OCI-LY1 (cell line): ENCODE results near the gene OR6B2.
A peak's percentile ranks its signal among the peaks of the same experiment; 100 is the strongest.

Source experiments
- H2AFZ ChIP-seq: fragments of 200-600 bp; sonication (generic), shearing (Covaris generic); 2 replicates; pipeline ENCODE4 v1.6.0; 2014; ENCODE audit warnings: antibody characterized with exemption, mild to moderate bottlenecking, low read length
- H3F3A ChIP-seq: fragments of 200-600 bp; sonication (generic), shearing (Covaris generic); 2 replicates; pipeline ENCODE4 v1.6.0; 2014; ENCODE audit warnings: mild to moderate bottlenecking, antibody characterized with exemption, low read length, moderate library complexity; ENCODE audit not compliant: insufficient read depth
- H3K27ac ChIP-seq: fragments of 200-600 bp; sonication (generic); 2 replicates; pipeline ENCODE4 v1.5.1; 2014; ENCODE audit warnings: low read length, mixed run types, mild to moderate bottlenecking, low read depth; ENCODE audit not compliant: poor library complexity, severe bottlenecking
- H3K27me3 ChIP-seq: fragments of 200-600 bp; sonication (generic); 2 replicates; pipeline ENCODE4 v1.6.0; 2014; ENCODE audit warnings: antibody characterized with exemption, mild to moderate bottlenecking, low read length, moderate library complexity; ENCODE audit not compliant: insufficient read depth
- H3K36me3 ChIP-seq: fragments of 200-600 bp; sonication (generic); 2 replicates; pipeline ENCODE4 v1.6.1; 2014; ENCODE audit warnings: mild to moderate bottlenecking, antibody characterized with exemption, low read length, moderate library complexity, mixed read lengths; ENCODE audit not compliant: insufficient read depth
- H3K4me1 ChIP-seq: fragments of 200-600 bp; sonication (generic); 2 replicates; pipeline ENCODE4 v1.5.1; 2014; ENCODE audit warnings: mild to moderate bottlenecking, low read length, moderate library complexity; ENCODE audit not compliant: insufficient read depth, severe bottlenecking
- H3K4me2 ChIP-seq: fragments of 200-600 bp; sonication (generic), shearing (Covaris generic); 2 replicates; pipeline ENCODE4 v1.6.1; 2014; ENCODE audit warnings: low read length
- H3K4me3 ChIP-seq: fragments of 200-600 bp; sonication (generic); 2 replicates; pipeline ENCODE4 v1.5.1; 2014; ENCODE audit warnings: low read length, low read depth, mild to moderate bottlenecking, mixed read lengths; ENCODE audit not compliant: poor library complexity, severe bottlenecking
- H3K79me2 ChIP-seq: fragments of 200-600 bp; shearing (Covaris generic); 2 replicates; pipeline ENCODE4 v1.6.1; 2016; ENCODE audit warnings: mixed run types, low read length, mixed read lengths; ENCODE audit not compliant: insufficient read depth
- H3K9ac ChIP-seq: fragments of 200-600 bp; sonication (generic), shearing (Covaris generic); 2 replicates; pipeline ENCODE4 v1.6.1; 2014; ENCODE audit warnings: mild to moderate bottlenecking, low read length, mixed read lengths
- H3K9me2 ChIP-seq: fragments of 200-600 bp; sonication (generic), shearing (Covaris generic); 2 replicates; pipeline ENCODE4 v1.6.1; 2014; ENCODE audit warnings: low read depth, mild to moderate bottlenecking, low read length, mixed read lengths
- H3K9me3 ChIP-seq: fragments of 200-600 bp; shearing (Covaris generic); 2 replicates; pipeline ENCODE4 v1.6.1; 2014; ENCODE audit warnings: low read length, mixed read lengths
- H4K20me1 ChIP-seq: fragments of 200-600 bp; sonication (generic), shearing (Covaris generic); 2 replicates; pipeline ENCODE4 v1.6.0; 2016; ENCODE audit warnings: mild to moderate bottlenecking, low read length; ENCODE audit not compliant: insufficient read depth
- CTCF ChIP-seq: fragments of 200-600 bp; sonication (generic), shearing (Covaris generic); IDR thresholded peaks from 2 replicates; pipeline ENCODE4 v1.5.1; 2017; ENCODE audit warnings: mild to moderate bottlenecking, antibody characterized with exemption, low read length, moderate library complexity, mixed read lengths
- EZH2 ChIP-seq: fragments of 200-600 bp; sonication (generic), shearing (Covaris generic); IDR thresholded peaks from 2 replicates; pipeline ENCODE4 v1.8.0; 2017; ENCODE audit warnings: borderline replicate concordance, mixed run types, mild to moderate bottlenecking, antibody characterized with exemption, low read length, moderate library complexity, mixed read lengths

The OR6B2 gene

DNA sequence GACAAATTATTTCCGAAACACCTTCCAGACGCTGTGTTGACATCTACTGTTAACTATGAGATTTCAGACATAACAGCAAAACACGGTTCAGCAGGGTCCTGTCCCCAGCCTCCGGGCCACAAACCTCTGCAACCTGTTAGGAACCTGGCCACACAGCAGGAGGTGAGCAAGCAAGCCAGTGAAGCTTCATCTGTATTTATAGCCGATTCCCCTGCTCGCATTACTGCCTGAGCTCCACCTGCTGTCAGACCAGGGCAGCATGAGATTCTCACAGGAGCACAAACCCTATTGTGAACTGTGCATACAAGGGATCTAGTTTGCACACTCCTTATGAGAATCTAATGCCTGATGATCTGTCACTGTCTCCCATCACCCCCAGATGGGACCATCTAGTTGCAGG, 36.1 kb downstream of the OR6B2 start:
- Histone ChIP-seq H4K20me1 (no peaks in the 10 kb centered on the region), H3F3A (no peaks in the 10 kb centered on the region), H3K27ac (no peak overlapping the region), H3K9ac (no peak overlapping the region), H2AFZ (no peak overlapping the region), H3K4me2 (no peak overlapping the region), H3K27me3 (no peaks in the 10 kb centered on the region), H3K9me3 (no peaks in the 10 kb centered on the region), H3K9me2 (no peaks in the 10 kb centered on the region), H3K79me2 (no peaks in the 10 kb centered on the region), H3K4me3 (no peak overlapping the region), H3K36me3 (peaks cover 46% of the 10 kb centered on the region), H3K4me1 (no peaks in the 10 kb centered on the region)
- TF ChIP-seq EZH2 (no peak), CTCF (no peak)

- Histone ChIP-seq H3K4me1 (no peaks in the 10 kb centered on the region), H3K4me3 (no peak overlapping the region), H3K36me3 (peaks cover 46% of the 10 kb centered on the region), H2AFZ (no peak overlapping the region), H3K9ac (no peak overlapping the region), H3K27ac (no peak overlapping the region), H3K4me2 (no peak overlapping the region), H3K79me2 (no peaks in the 10 kb centered on the region), H3K27me3 (no peaks in the 10 kb centered on the region), H3K9me3 (no peaks in the 10 kb centered on the region), H3F3A (no peaks in the 10 kb centered on the region), H3K9me2 (no peaks in the 10 kb centered on the region), H4K20me1 (no peaks in the 10 kb centered on the region)
- TF ChIP-seq CTCF (no peak), EZH2 (no peak)
Observed at GRCh38 chr2:239993291-239993690, 36.9 kb downstream of the OR6B2 start.

DNA sequence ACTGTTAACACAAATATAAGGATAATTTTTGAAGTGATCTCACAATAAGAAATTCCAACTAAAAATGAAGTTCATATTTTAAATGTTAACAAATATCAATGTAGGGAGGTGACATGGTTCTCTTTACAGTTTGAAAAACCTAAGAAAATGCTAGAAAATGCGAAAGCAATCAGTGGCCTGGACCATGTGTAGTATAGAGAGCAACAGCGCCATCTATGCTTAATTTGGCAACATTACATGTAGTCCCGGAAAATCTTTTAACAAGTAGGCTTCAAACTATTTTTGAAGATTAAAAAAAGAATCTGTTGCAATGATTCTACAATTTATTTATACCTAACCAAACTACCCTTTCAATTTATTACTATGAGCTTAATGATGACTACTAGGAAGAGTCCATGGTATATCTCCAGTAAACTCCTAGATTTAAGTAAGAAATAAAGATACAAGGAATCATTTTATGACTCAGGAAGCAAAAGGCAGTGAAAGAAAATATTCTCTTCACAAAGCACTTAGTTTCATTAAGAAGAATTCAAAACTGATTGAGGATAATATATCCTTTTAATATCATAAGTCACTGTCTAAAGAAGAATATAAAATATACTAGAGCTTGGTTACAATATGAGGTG, 38.4 kb downstream of the OR6B2 start:
- Histone ChIP-seq H3K79me2 (no peaks in the 10 kb centered on the region), H4K20me1 (no peaks in the 10 kb centered on the region), H3K27me3 (no peaks in the 10 kb centered on the region), H3K9ac (no peak overlapping the region), H3K27ac (no peak overlapping the region), H3K9me2 (no peaks in the 10 kb centered on the region), H3K4me1 (no peaks in the 10 kb centered on the region), H3K36me3 (peaks cover 53% of the 10 kb centered on the region), H2AFZ (no peak overlapping the region), H3K4me3 (no peak overlapping the region), H3K4me2 (no peak overlapping the region), H3K9me3 (no peaks in the 10 kb centered on the region), H3F3A (no peaks in the 10 kb centered on the region)
- TF ChIP-seq CTCF (peak; percentile 89), EZH2 (no peak)
